ENCODE data around the gene CD59. TPM values are rescaled to one million over a fixed set of nuclear protein-coding genes. Genes with fewer than 3 reads are reported as not detected.

Gene CD59
- polyA plus RNA-seq, 2 of the 4 experiments (the other 2 are of a cell fraction), result 335 to 375 TPM

- no peak for DNase-seq (ENCODE audit: low read depth in 1 of 2, low spot score in 1 of 2)
- TF ChIP-seq, protein P1, sequence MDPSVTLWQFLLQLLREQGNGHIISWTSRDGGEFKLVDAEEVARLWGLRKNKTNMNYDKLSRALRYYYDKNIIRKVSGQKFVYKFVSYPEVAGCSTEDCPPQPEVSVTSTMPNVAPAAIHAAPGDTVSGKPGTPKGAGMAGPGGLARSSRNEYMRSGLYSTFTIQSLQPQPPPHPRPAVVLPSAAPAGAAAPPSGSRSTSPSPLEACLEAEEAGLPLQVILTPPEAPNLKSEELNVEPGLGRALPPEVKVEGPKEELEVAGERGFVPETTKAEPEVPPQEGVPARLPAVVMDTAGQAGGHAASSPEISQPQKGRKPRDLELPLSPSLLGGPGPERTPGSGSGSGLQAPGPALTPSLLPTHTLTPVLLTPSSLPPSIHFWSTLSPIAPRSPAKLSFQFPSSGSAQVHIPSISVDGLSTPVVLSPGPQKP (IDR thresholded peaks at IDR 0.05; ENCODE audit: low read depth, low read length), result no peak
- TF ChIP-seq, protein P2, sequence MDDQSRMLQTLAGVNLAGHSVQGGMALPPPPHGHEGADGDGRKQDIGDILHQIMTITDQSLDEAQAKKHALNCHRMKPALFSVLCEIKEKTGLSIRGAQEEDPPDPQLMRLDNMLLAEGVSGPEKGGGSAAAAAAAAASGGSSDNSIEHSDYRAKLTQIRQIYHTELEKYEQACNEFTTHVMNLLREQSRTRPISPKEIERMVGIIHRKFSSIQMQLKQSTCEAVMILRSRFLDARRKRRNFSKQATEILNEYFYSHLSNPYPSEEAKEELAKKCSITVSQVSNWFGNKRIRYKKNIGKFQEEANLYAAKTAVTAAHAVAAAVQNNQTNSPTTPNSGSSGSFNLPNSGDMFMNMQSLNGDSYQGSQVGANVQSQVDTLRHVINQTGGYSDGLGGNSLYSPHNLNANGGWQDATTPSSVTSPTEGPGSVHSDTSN (IDR thresholded peaks at IDR 0.05), result no peak
- TF ChIP-seq RARB (CRISPR knock-in tag; IDR thresholded peaks at IDR 0.05) (no peak), MAFK (IDR thresholded peaks at IDR 0.05; ENCODE audit: partially characterized antibody) (no peak), MAZ (IDR thresholded peaks at IDR 0.05; ENCODE audit: borderline replicate concordance, low read depth, low read length) (no peak), POLR2AphosphoS2 (conservative IDR thresholded peaks at IDR 0.05; ENCODE audit: low read length) (no peak), EP300 (IDR thresholded peaks at IDR 0.05) (no peak), HOXB5 (CRISPR knock-in tag; IDR thresholded peaks at IDR 0.05) (no peak), RCOR1 (IDR thresholded peaks at IDR 0.05; ENCODE audit: low read depth, low read length) (no peak), ZNF302 (CRISPR knock-in tag; IDR thresholded peaks at IDR 0.05) (no peak), POLR2A (IDR thresholded peaks at IDR 0.05; ENCODE audit: low read length) (no peak), HOXA7 (CRISPR knock-in tag; IDR thresholded peaks at IDR 0.05) (no peak)
- CTCF ChIA-PET, result interaction anchor here (0.6 to 3.8 kb wide), 16 partner anchors 11 to 988 kb away, joined by 3 to 26 read pairs (median 4); partner anchors contain the start of genes C11orf91 and KIAA1549L
Measured at GRCh38 chr11:33737362-33737821, 1.2 kb upstream of the CD59 start.

GRCh38 chr11:33735271-33736147, 714 bp downstream of the CD59 start:
- FAIRE-seq (no peak), DNase-seq (ENCODE audit: low read depth in 1 of 2, low spot score in 1 of 2) (peak in 1 of 2 experiments; percentile 44), ATAC-seq (peak; percentile 65)
- WGBS (ENCODE audit: missing lambda C conversion rate), result 3% methylated on average over 53 of the region's 53 CpGs
- peak overlapping the region; percentile 85 to 93 for H3K27ac ChIP-seq
- H3K4me1 ChIP-seq, result peaks cover 34% of the 10 kb centered on the region
- CTCF ChIA-PET, result interaction anchor here (1.4 to 3.0 kb wide), 6 partner anchors 13 to 360 kb away, joined by 3 to 26 read pairs (median 6); partner anchors contain the start of gene KIAA1549L
- POLR2A ChIA-PET, result interaction anchor here (0.9 to 3.5 kb wide), 9 partner anchors 11 to 102 kb away, joined by 3 to 42 read pairs (median 5); partner anchors contain the start of gene C11orf91
- peak overlapping the region; percentile 75 for H3K4me3 ChIP-seq
- H3K9me3 ChIP-seq, result no peaks in the 10 kb centered on the region
- no peak for TF ChIP-seq FOXS1 (CRISPR knock-in tag; IDR thresholded peaks at IDR 0.05)
- no peak for TF ChIP-seq POLR2A (IDR thresholded peaks at IDR 0.05; ENCODE audit: low read length)
- TF ChIP-seq, protein P3, sequence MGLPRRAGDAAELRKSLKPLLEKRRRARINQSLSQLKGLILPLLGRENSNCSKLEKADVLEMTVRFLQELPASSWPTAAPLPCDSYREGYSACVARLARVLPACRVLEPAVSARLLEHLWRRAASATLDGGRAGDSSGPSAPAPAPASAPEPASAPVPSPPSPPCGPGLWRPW (IDR thresholded peaks at IDR 0.05), result no peak
- TF ChIP-seq EHF (CRISPR knock-in tag; IDR thresholded peaks at IDR 0.05), result no peak
- TF ChIP-seq, protein P4, sequence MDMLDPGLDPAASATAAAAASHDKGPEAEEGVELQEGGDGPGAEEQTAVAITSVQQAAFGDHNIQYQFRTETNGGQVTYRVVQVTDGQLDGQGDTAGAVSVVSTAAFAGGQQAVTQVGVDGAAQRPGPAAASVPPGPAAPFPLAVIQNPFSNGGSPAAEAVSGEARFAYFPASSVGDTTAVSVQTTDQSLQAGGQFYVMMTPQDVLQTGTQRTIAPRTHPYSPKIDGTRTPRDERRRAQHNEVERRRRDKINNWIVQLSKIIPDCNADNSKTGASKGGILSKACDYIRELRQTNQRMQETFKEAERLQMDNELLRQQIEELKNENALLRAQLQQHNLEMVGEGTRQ (IDR thresholded peaks at IDR 0.05), result 0 out of 2 replicates have a peak, but pooled peaks have one; percentile 19
- TF ChIP-seq, protein P5, sequence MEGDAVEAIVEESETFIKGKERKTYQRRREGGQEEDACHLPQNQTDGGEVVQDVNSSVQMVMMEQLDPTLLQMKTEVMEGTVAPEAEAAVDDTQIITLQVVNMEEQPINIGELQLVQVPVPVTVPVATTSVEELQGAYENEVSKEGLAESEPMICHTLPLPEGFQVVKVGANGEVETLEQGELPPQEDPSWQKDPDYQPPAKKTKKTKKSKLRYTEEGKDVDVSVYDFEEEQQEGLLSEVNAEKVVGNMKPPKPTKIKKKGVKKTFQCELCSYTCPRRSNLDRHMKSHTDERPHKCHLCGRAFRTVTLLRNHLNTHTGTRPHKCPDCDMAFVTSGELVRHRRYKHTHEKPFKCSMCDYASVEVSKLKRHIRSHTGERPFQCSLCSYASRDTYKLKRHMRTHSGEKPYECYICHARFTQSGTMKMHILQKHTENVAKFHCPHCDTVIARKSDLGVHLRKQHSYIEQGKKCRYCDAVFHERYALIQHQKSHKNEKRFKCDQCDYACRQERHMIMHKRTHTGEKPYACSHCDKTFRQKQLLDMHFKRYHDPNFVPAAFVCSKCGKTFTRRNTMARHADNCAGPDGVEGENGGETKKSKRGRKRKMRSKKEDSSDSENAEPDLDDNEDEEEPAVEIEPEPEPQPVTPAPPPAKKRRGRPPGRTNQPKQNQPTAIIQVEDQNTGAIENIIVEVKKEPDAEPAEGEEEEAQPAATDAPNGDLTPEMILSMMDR (IDR thresholded peaks at IDR 0.05), result no peak
- TF ChIP-seq, protein P6, sequence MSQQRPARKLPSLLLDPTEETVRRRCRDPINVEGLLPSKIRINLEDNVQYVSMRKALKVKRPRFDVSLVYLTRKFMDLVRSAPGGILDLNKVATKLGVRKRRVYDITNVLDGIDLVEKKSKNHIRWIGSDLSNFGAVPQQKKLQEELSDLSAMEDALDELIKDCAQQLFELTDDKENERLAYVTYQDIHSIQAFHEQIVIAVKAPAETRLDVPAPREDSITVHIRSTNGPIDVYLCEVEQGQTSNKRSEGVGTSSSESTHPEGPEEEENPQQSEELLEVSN (IDR thresholded peaks at IDR 0.05; ENCODE audit: borderline replicate concordance, low read depth), result 0 out of 2 replicates have a peak, but pooled peaks have one; percentile 7
- no peak for TF ChIP-seq EP300 (IDR thresholded peaks at IDR 0.05)
- 0 out of 2 replicates have a peak, but pooled peaks have one; percentile 20 for TF ChIP-seq POLR2AphosphoS2 (conservative IDR thresholded peaks at IDR 0.05; ENCODE audit: low read length)
- no peak for TF ChIP-seq ZFP36 (IDR thresholded peaks at IDR 0.05; ENCODE audit: borderline replicate concordance, partially characterized antibody)
- TF ChIP-seq CBX8 (IDR thresholded peaks at IDR 0.05), result no peak
- TF ChIP-seq ZC3H11A (IDR thresholded peaks at IDR 0.05), result no peak
- peak; percentile 53 for TF ChIP-seq MAX (IDR thresholded peaks at IDR 0.05)
- no peak for TF ChIP-seq MAZ (IDR thresholded peaks at IDR 0.05; ENCODE audit: borderline replicate concordance, low read depth, low read length)
- no peak for TF ChIP-seq JUNB (IDR thresholded peaks at IDR 0.05)
- no peak for TF ChIP-seq HOXB5 (CRISPR knock-in tag; IDR thresholded peaks at IDR 0.05)
- no peak for TF ChIP-seq BHLHE40 (IDR thresholded peaks at IDR 0.05; ENCODE audit: low read depth, low read length)
- TF ChIP-seq RFX5 (IDR thresholded peaks at IDR 0.05), result no peak
- TF ChIP-seq NPAS2 (CRISPR knock-in tag; IDR thresholded peaks at IDR 0.05; ENCODE audit: borderline replicate concordance), result no peak
- TF ChIP-seq EHMT2 (IDR thresholded peaks at IDR 0.05; ENCODE audit: low read depth), result no peak
- TF ChIP-seq ZNF302 (CRISPR knock-in tag; IDR thresholded peaks at IDR 0.05), result no peak
- peak overlapping the region; percentile 93 for H3K4me2 ChIP-seq

More at GRCh38 chr11:33737362-33737821, 1.2 kb upstream of the CD59 start:
- FAIRE-seq (no peak), ATAC-seq (no peak)
- Histone ChIP-seq H3K27ac (peak overlapping the region; percentile 85 to 93), H3K9me3 (no peaks in the 10 kb centered on the region), H3K4me2 (peak overlapping the region; percentile 93), H3K4me1 (peaks cover 41% of the 10 kb centered on the region), H3K4me3 (peak overlapping the region; percentile 75; the same call in 1 of the 3 replicates)
- POLR2A ChIA-PET, result interaction anchor here (1.3 to 3.5 kb wide), 4 partner anchors 21 to 576 kb away, joined by 4 to 42 read pairs (median 30); partner anchors contain the start of genes C11orf91 and CSTF3
- 77% methylated on average over 3 of the region's 3 CpGs for WGBS (ENCODE audit: missing lambda C conversion rate)

Data from A549 (cell line).